LNCAP (cell line): ENCODE data around the gene SNCA.

Experiments
- TF ChIP-seq, protein P1 (sequence below): fragments of 450-650 bp; IDR thresholded peaks from 2 replicates; pipeline ENCODE4 v1.5.1; 2017; ENCODE audit warnings: mild to moderate bottlenecking

SNCA gene

DNA sequence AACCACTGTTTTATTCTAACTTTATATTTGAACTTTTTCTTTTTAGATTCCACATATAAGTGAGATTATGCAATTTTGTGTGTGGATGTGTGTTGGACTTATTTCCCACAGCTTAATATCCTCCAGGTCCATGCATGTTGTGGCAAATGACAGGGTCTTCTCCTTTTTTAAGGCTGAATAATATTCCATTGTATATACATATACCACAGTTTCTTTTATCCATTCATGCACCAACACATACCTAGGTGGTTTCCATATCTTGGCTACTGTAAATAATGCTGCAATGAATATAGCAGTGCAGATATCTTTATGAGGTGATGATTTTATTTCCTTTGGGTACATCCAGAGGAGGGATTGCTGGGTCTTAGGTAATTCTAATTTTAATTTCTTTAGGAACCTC is 69.0 kb downstream of the SNCA start:
- TF ChIP-seq, protein P1, sequence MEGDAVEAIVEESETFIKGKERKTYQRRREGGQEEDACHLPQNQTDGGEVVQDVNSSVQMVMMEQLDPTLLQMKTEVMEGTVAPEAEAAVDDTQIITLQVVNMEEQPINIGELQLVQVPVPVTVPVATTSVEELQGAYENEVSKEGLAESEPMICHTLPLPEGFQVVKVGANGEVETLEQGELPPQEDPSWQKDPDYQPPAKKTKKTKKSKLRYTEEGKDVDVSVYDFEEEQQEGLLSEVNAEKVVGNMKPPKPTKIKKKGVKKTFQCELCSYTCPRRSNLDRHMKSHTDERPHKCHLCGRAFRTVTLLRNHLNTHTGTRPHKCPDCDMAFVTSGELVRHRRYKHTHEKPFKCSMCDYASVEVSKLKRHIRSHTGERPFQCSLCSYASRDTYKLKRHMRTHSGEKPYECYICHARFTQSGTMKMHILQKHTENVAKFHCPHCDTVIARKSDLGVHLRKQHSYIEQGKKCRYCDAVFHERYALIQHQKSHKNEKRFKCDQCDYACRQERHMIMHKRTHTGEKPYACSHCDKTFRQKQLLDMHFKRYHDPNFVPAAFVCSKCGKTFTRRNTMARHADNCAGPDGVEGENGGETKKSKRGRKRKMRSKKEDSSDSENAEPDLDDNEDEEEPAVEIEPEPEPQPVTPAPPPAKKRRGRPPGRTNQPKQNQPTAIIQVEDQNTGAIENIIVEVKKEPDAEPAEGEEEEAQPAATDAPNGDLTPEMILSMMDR: no peak

DNA sequence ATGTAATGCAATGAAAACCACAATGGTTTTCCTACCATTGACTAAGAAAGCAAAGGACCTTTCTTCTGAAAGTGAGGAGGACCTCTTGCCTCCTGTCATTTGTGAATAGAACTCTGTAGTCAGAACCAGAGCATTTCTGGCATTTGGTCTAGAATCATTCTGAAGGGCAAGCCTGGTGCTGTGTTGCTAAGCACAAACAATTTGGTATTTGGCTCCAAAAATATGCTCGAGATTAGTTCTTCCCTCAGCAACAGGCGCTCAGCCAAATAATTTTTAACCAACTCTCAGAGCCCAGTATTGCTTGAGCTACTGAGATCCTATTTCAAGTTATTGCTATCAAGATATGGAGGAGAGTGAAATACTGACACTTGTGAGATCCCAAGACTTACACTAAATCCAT is 71.0 kb downstream of the SNCA start:
- TF ChIP-seq, protein P1: no peak

DNA sequence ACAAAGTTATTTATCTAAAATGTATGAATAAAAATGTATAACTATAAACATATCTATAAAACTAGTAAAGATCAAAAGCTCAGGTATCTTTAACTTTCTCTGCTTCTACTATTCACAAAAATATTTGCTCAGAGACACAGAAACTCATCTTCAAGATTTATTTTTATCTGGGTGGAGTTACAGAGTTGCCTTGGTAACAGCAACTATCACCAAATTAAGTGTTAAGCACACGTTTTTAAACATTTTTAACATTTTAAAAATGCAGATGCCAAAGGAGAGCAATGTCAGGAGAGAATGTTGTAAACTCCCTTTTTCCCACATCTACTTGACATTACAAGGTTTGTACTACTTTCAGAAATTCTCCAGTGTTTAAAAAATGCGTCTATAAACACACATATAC is 71.4 kb downstream of the SNCA start:
- TF ChIP-seq, protein P1: no peak

DNA sequence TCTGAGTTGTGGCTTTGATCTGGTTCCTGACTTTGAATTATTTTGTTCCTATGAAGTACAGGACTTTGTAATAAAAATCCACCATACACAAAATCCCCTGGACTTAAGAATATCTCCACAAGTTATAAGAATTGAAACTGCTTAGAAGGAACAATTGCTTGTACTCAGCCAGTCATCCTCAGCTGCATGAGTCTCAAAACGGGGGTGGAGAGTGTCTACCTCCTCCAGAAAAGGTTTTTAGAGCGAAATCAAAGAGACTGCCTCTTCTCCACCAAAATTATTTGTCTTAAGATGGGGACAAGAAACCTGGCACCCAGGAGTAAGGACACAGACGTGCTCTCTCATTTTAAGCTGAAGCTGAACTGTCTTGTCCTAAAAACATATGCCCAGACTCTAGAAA is 74.7 kb downstream of the SNCA start:
- TF ChIP-seq, protein P1: no peak

DNA sequence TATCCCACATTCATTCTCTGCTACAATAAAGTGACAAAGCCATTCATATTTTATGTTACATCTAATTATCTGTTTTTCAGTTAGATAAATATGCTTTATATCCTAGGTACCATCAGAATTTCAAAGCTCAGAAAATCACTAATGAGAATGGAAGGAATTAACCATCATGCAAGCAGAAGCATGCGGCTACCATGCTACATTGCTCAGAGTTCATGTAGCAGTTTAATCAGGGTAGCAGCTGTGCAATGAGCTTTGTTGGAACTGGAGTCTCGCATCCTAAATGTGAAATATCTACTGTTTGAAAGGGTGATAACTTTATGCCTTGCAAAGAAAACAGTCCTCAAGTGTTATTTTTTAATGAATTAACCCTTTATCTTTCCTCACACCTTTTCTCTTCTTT is 77.5 kb downstream of the SNCA start:
- TF ChIP-seq, protein P1: no peak

DNA sequence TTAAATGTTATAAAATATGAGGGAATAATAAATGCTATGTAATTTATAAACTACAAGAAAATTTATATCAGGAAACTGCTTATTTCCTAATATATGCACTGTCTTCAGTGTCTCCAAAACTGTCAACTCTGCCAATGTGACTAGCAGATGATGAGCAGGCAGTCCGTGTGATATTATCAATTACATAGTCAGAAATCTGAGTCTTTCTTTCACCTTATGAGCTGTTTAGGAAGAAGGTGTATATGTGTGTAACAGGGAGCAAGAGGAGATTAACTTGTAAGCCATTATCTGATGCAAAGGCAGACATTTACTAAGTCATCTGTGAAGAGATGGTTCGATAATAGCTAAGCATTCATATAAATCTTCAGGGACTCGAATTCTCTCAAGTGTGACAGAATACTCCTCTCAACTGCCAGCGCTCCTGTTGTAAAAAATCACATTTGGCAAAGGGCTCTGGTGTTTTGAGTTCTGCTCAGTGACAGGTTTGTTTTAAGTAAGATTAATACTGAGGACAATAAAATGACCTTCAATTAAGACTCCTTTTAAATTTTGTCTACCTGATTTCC is 79.7 kb downstream of the SNCA start:
- TF ChIP-seq, protein P1: no peak

DNA sequence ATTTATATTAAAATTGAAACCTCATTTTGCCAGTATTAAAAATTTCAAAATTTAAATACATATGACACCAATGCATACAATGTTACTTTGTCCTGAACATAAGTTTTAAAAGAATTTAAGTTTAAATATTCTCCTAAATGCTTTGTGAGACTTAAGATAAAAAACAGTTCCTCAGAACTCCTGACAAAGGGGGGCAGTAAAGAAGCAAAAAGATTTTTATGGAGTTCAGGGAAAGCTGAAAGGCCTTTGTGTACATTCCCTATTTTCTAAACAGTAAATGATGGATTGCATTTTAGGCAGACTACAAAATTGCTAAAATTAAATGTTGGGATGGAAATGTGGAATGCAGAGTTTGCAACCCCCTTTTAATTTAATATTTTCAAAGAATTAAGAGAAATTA is 81.7 kb downstream of the SNCA start:
- TF ChIP-seq, protein P1: no peak

DNA sequence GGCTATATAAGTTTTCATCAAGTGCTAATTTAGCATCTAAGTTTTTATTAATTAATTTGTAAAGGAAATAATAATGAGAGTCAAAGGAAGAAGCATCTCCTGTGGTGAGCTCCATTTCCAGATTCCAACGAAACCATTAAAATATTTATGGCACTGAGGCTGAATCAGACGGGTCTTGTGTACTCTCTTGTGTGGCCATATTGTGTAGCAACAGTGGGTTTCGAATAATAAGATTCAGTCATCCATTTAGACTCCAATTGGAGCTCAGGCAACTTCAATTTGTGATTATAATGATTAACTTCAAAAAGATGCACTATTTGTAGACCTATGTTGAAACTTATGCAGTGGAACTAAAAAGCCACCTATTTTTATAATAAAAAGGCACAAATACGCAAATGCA is 82.4 kb downstream of the SNCA start:
- TF ChIP-seq, protein P1: no peak
